ENCODE measurements around the gene MYMK.

DNA sequence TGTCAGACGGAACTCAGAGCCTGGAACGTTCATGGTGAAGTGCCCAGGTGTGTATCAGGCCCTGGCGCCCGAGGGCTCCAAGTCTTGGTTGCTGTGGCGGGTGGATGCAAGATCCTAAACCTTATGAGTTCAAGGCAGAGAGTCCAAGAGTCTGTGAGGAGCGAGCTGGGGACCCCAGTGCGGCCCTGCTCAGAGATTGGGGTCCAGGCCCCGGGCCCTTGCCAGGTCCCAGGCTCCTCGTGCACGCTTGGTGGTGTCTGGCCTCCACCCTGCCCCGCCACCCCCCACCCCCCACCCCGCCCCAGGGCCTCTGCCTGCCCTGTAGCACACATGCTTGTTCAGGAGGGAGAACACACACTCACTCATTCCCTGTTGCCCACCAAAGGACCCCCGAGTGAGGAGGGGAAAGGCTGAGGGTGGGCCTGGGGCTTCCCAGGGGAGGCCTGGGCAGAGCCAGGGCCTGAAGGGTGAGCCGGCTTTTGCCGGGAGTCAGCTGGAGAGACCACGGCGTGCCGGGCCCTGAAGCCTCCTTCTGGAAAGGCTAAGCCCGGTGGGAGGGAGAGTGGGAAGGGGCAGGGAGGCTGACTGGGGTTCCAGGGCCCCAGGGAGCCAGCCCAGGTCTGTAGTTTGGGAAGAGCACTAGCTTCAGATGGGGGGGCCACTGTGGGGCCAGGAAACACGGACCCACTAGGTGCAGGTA, 47.3 kb upstream of the MYMK start:
- TF ChIP-seq POLR2AphosphoS5 (IDR thresholded peaks at IDR 0.05): no peak
- TF ChIP-seq, protein P1, sequence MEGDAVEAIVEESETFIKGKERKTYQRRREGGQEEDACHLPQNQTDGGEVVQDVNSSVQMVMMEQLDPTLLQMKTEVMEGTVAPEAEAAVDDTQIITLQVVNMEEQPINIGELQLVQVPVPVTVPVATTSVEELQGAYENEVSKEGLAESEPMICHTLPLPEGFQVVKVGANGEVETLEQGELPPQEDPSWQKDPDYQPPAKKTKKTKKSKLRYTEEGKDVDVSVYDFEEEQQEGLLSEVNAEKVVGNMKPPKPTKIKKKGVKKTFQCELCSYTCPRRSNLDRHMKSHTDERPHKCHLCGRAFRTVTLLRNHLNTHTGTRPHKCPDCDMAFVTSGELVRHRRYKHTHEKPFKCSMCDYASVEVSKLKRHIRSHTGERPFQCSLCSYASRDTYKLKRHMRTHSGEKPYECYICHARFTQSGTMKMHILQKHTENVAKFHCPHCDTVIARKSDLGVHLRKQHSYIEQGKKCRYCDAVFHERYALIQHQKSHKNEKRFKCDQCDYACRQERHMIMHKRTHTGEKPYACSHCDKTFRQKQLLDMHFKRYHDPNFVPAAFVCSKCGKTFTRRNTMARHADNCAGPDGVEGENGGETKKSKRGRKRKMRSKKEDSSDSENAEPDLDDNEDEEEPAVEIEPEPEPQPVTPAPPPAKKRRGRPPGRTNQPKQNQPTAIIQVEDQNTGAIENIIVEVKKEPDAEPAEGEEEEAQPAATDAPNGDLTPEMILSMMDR (IDR thresholded peaks at IDR 0.05): no peak
- TF ChIP-seq POLR2A (IDR thresholded peaks at IDR 0.05): no peak
